A673 (cell line): ENCODE results near the gene ADD3. TPM values are rescaled to one million over a fixed set of nuclear protein-coding genes. Genes with fewer than 3 reads are reported as not detected.
A peak's percentile ranks its signal among the peaks of the same experiment; 100 is the strongest.
"Not testable (repeated sequence)": the region's sequence is repeated elsewhere in the genome, so short reads cannot be mapped to it uniquely, and the experiment has no call there.

ENCODE experiments used
- BruUV-seq: library from RNA; stranded (reverse); fragments of 400-500 nt; replicated peaks from 2 replicates; lab custom pipeline; 2021; lab: Mats Ljungman, UMichigan
- CTCF ChIA-PET: fragments of 300-600 bp; sonication (Branson Sonifier 250); formaldehyde crosslinking; loops from one replicate; lab custom pipeline; 2022; ENCODE audit warnings: antibody characterized with exemption; lab: Charles Lee
- POLR2A ChIA-PET: fragments of 300-600 bp; sonication (Branson Sonifier 250); formaldehyde crosslinking; loops from one replicate; lab custom pipeline; 2022; ENCODE audit warnings: antibody characterized with exemption; ENCODE audit not compliant: low non-redundant PET; lab: Charles Lee
- DNase-seq: peaks from one replicate; pipeline ENCODE4 v3.0.0-alpha.2; 2015; ENCODE audit warnings: low spot score
- H3K27ac ChIP-seq: fragments of 200-600 bp; sonication (generic); 2 replicates; pipeline ENCODE4 v1.5.1; 2016; ENCODE audit warnings: mixed run types, low read depth, mild to moderate bottlenecking, mixed read lengths, antibody characterized with exemption, low read length; ENCODE audit not compliant: poor library complexity, severe bottlenecking
- H3K27me3 ChIP-seq: fragments of 200-600 bp; sonication (generic); replicated peaks from 2 replicates; pipeline ENCODE4 v1.6.1; 2017; ENCODE audit warnings: mixed run types, low read depth, mild to moderate bottlenecking, mixed read lengths, antibody characterized with exemption, low read length; ENCODE audit not compliant: insufficient read depth, poor library complexity
- H3K36me3 ChIP-seq: fragments of 200-600 bp; sonication (generic); 2 replicates; pipeline ENCODE4 v1.6.1; 2016; ENCODE audit warnings: mixed run types, mild to moderate bottlenecking, mixed read lengths, antibody characterized with exemption, low read length; ENCODE audit not compliant: insufficient read depth, poor library complexity, severe bottlenecking
- H3K4me1 ChIP-seq: fragments of 200-600 bp; sonication (generic); 2 replicates; pipeline ENCODE4 v1.6.1; 2017; ENCODE audit warnings: mixed run types, mild to moderate bottlenecking, mixed read lengths, antibody characterized with exemption, low read length; ENCODE audit not compliant: insufficient read depth, poor library complexity, severe bottlenecking
- H3K4me3 ChIP-seq: fragments of 200-600 bp; sonication (generic); 2 replicates; pipeline ENCODE4 v1.5.1; 2016; ENCODE audit warnings: low read depth, mixed run types, mild to moderate bottlenecking, mixed read lengths, low read length; ENCODE audit not compliant: poor library complexity, severe bottlenecking
- H3K9me3 ChIP-seq: fragments of 200-600 bp; sonication (generic); 2 replicates; pipeline ENCODE4 v1.6.1; 2016; ENCODE audit warnings: mixed run types, low read depth, mild to moderate bottlenecking, mixed read lengths, antibody characterized with exemption, low read length; ENCODE audit not compliant: poor library complexity, severe bottlenecking
- EZH2 ChIP-seq: fragments of 200-600 bp; sonication (generic); IDR thresholded peaks from 2 replicates; pipeline ENCODE4 v1.6.1; 2017; ENCODE audit warnings: borderline replicate concordance, low read depth, mild to moderate bottlenecking, mixed read lengths, antibody characterized with exemption, low read length; ENCODE audit not compliant: poor library complexity, severe bottlenecking
- intact Hi-C: fragments of 100-400 bp; cut with micrococcal nuclease; formaldehyde crosslinking; loops from one replicate; pipeline ENCODE4 v1.10.0; 2022; ENCODE audit not compliant: unreplicated experiment
- total RNA-seq: library from RNA; stranded (reverse); gene quantifications from 2 replicates; pipeline ENCODE4 v1.2.3, GENCODE V29; 2021
- TF ChIP-seq, protein P1 (sequence below): fragments of 300-800, 200-600 bp; sonication (generic); conservative IDR thresholded peaks from 2 replicates; pipeline ENCODE4 v1.5.1; 2017; ENCODE audit warnings: low read depth, mild to moderate bottlenecking, antibody characterized with exemption, low read length, moderate library complexity, mixed read lengths

The ADD3 gene
- total RNA-seq, 1 experiment from 2014 or later = 82.9 TPM

DNA sequence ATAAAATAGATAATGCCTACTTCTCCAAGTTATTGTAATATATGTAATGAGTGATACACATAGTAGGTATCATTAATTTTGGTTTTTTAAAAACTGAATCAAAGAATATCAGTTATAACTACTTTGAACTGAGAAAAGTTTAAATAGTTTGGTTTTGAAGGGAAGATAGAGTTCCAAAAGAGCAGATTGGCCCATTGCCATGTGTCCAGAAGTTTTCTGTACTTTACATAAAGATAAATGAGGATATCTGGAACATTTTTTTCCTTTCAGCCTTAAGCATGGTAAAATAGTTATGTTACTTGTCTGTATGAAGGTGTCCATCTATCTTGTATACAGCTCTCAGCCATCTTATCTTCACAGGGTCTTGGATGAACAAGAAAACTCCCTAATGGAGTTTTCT lies 101.7 kb downstream of the ADD3 start:
- Histone ChIP-seq H3K36me3 (peaks cover 10% of the 10 kb centered on the region), H3K4me1 (peaks cover 15% of the 10 kb centered on the region), H3K4me3 (no peak overlapping the region), H3K27me3 (no peaks in the 10 kb centered on the region), H3K27ac (no peak overlapping the region), H3K9me3 (no peaks in the 10 kb centered on the region)
- POLR2A ChIA-PET = no interaction called here
- BruUV-seq = no TSS peak
- CTCF ChIA-PET = no interaction called here
- no peak for TF ChIP-seq EZH2
- TF ChIP-seq, protein P1, sequence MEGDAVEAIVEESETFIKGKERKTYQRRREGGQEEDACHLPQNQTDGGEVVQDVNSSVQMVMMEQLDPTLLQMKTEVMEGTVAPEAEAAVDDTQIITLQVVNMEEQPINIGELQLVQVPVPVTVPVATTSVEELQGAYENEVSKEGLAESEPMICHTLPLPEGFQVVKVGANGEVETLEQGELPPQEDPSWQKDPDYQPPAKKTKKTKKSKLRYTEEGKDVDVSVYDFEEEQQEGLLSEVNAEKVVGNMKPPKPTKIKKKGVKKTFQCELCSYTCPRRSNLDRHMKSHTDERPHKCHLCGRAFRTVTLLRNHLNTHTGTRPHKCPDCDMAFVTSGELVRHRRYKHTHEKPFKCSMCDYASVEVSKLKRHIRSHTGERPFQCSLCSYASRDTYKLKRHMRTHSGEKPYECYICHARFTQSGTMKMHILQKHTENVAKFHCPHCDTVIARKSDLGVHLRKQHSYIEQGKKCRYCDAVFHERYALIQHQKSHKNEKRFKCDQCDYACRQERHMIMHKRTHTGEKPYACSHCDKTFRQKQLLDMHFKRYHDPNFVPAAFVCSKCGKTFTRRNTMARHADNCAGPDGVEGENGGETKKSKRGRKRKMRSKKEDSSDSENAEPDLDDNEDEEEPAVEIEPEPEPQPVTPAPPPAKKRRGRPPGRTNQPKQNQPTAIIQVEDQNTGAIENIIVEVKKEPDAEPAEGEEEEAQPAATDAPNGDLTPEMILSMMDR = no peak
- intact Hi-C loops = no loop called here
- DNase-seq = no peak

DNA sequence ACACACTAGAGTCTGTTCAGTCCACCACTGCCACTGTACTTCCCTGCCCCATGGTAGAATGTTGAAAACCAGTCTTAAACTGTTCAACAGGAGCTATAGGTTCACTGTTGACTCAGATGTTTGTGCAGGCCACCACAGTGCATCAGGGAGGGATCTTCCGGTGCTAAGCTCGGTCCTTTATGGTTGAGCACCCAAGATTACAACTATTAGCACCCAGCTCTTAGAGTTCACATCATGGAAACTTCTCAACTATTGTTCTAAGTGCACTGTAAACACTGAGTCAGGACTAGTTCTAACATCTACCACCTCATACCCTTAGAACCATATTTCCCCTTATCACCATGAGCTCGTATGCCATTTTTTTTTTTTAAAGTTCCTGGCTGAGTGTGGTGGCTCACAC lies 102.6 kb downstream of the ADD3 start:
- no peaks in the 10 kb centered on the region for H3K27me3 ChIP-seq
- H3K4me3 ChIP-seq = no peak overlapping the region
- no peaks in the 10 kb centered on the region for H3K9me3 ChIP-seq
- TF ChIP-seq, protein P1 = no peak
- no peak for TF ChIP-seq EZH2
- no peak for DNase-seq
- BruUV-seq = no TSS peak
- POLR2A ChIA-PET = no interaction called here
- CTCF ChIA-PET = no interaction called here
- peaks cover 10% of the 10 kb centered on the region for H3K36me3 ChIP-seq
- intact Hi-C loops = no loop called here
- H3K27ac ChIP-seq = no peak overlapping the region
- peaks cover 13% of the 10 kb centered on the region for H3K4me1 ChIP-seq

DNA sequence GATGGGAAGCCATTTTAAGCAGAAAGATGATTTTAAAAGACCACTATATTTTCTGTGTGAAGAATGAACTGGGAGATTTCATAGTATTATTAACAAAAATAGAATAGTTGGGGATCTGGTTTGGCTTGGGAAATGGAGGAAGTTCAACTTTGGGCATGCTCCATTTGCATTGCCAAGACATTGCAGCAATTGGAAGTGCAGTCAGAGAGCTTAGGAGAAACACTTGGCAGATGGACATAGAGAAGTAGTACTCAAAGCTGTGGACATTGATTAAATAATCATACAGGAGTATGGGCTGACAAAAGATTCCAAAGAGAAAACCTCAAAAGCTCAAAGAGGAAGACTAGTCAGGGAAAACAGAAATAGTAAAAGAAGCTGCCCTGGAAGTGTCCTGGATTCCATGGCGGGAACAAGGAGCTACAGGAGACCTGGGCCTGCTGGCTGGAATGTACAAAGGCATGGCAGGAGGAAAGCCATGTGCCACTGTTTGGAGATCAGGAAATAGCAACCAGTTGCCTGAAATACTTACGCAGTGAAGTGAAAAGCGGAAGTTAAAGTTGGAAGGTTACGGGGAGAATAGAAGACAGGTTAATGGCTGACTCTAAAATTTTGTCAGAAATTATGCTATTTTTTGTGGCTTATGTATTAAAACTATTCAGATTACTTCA lies 106.0 kb downstream of the ADD3 start:
- BruUV-seq = TSS peak; percentile 8
- Histone ChIP-seq H3K9me3 (no peaks in the 10 kb centered on the region), H3K4me1 (no peaks in the 10 kb centered on the region), H3K36me3 (peaks cover 19% of the 10 kb centered on the region), H3K27me3 (no peaks in the 10 kb centered on the region), H3K4me3 (no peak overlapping the region), H3K27ac (no peak overlapping the region)
- ChIA-PET CTCF (no interaction called here), POLR2A (no interaction called here)
- DNase-seq = no peak
- TF ChIP-seq, protein P1 = no peak
- TF ChIP-seq EZH2 = no peak
- intact Hi-C loops = no loop called here

DNA sequence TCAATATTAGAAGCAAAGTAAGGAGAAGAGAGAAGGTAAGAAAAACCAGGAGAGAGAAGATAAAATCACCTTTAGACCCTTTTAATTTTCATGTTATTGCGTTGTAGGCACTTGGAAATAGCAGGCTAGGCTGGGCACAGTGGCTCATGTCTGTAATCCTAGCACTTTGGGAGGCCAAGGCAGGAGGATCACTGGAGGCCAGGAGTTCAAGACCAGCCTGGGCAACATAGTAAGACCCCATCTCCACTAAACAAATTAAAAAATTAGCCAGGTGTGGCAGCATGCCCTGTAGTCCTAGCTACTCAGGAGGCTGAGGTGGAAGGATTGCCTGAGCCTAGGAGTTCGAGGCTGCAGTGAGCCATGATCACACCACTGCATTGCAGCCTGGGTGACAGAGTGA lies 106.9 kb downstream of the ADD3 start:
- BruUV-seq, H3K9me3 ChIP-seq, CTCF ChIA-PET, POLR2A ChIA-PET, H3K4me1 ChIP-seq, H3K27ac ChIP-seq, H3K4me3 ChIP-seq, DNase-seq, H3K27me3 ChIP-seq: not testable (repeated sequence)
- intact Hi-C loops = loop anchor here (5.0 kb wide), 1 partner anchor 107 kb away; the partner anchor contains the start of gene ADD3
- peaks cover 25% of the 10 kb centered on the region for H3K36me3 ChIP-seq
